Gastroesophageal sphincter (tissue), 4 donors: Measurements from ENCODE around the gene FBXL17. TPM values are rescaled to one million over a fixed set of nuclear protein-coding genes. Genes with fewer than 3 reads are reported as not detected.

Source experiments
- ATAC-seq: fragments of 150-250 bp; one replicate; pipeline ENCODE4 v1.9.1; 2016; ENCODE audit warnings: mild to moderate bottlenecking, moderate library complexity
- H3K27ac ChIP-seq, 4 donors: fragments of 200-600 bp; sonication (generic) in 3 of 4; 1 replicate in 3 of 4; 2 replicates in 1 of 4; pipeline ENCODE4 v1.5.1; 2016 to 2019
- H3K27me3 ChIP-seq: fragments of 200-600 bp; sonication (generic); one replicate; pipeline ENCODE4 v1.5.1; 2019
- H3K36me3 ChIP-seq, 2 donors: fragments of 200-600 bp; sonication (generic); one replicate each; pipeline ENCODE4 v1.5.1; 2019; ENCODE audit warnings: control low read depth in 1 of 2
- H3K4me1 ChIP-seq, 3 donors: fragments of 200-600 bp; sonication (generic); 1 replicate in 2 of 3; 2 replicates in 1 of 3; pipeline ENCODE4 v1.5.1; 2016 to 2019; ENCODE audit warnings: control low read depth in 2 of 3
- H3K4me3 ChIP-seq, 2 donors: fragments of 200-600 bp; sonication (generic); one replicate each; pipeline ENCODE4 v1.5.1; 2019; ENCODE audit warnings: mild to moderate bottlenecking in 1 of 2, moderate library complexity in 1 of 2
- H3K9me3 ChIP-seq, 3 donors: fragments of 200-600 bp; sonication (generic); one replicate each; pipeline ENCODE4 v1.5.1; 2017 to 2019; ENCODE audit warnings: control low read depth in 2 of 3
- EP300 ChIP-seq: sonication (generic); formaldehyde crosslinking; IDR thresholded peaks from one replicate; pipeline ENCODE4 v1.6.1; 2017; ENCODE audit warnings: antibody characterized with exemption, mild to moderate bottlenecking
- POLR2A ChIP-seq, 2 donors: fragments of 450-650 bp; IDR thresholded peaks; one replicate each; pipeline ENCODE4 v1.6.1; 2017; ENCODE audit warnings: antibody characterized with exemption in 2 of 2, mild to moderate bottlenecking in 2 of 2, moderate library complexity in 1 of 2
- POLR2AphosphoS5 ChIP-seq: sonication (generic); formaldehyde crosslinking; IDR thresholded peaks from one replicate; pipeline ENCODE4 v1.6.1; 2017; ENCODE audit warnings: antibody characterized with exemption
- WGBS, 2 donors: methylation state at CpG; one replicate each; pipeline ENCODE4 v1.1.5; 2018; ENCODE audit warnings: low coverage in 1 of 2; 5-methylcytosine and 5-hydroxymethylcytosine counted together
- total RNA-seq, 4 donors: library from RNA; depleted of rRNA; stranded (reverse); fragments of >200 nt; gene quantifications; one replicate each; pipeline ENCODE4 v1.1.0, GENCODE V29; 2016
- TF ChIP-seq, protein P1 (sequence below), 4 experiments: fragments of 200-600 bp in 2 of 4; fragments of 450-650 bp in 2 of 4; sonication (generic) in 1 of 4; IDR thresholded peaks; one replicate each; pipeline ENCODE4 v1.5.1; 2017 to 2019; ENCODE audit warnings: antibody characterized with exemption in 4 of 4, mild to moderate bottlenecking in 2 of 4, moderate library complexity in 2 of 4

FBXL17 gene
- total RNA-seq, 4 donors from 2014 or later, result 15.3 to 25.5 (median 21.7) TPM

GRCh38 chr5:107871023-107871422 lies 510.9 kb downstream of the FBXL17 start:
- no peaks in the 10 kb centered on the region for H3K9me3 ChIP-seq
- H3K4me1 ChIP-seq, result no peaks in the 10 kb centered on the region
- no peaks in the 10 kb centered on the region for H3K36me3 ChIP-seq
- no peak overlapping the region for H3K4me3 ChIP-seq
- TF ChIP-seq EP300, result no peak
- TF ChIP-seq, protein P1, sequence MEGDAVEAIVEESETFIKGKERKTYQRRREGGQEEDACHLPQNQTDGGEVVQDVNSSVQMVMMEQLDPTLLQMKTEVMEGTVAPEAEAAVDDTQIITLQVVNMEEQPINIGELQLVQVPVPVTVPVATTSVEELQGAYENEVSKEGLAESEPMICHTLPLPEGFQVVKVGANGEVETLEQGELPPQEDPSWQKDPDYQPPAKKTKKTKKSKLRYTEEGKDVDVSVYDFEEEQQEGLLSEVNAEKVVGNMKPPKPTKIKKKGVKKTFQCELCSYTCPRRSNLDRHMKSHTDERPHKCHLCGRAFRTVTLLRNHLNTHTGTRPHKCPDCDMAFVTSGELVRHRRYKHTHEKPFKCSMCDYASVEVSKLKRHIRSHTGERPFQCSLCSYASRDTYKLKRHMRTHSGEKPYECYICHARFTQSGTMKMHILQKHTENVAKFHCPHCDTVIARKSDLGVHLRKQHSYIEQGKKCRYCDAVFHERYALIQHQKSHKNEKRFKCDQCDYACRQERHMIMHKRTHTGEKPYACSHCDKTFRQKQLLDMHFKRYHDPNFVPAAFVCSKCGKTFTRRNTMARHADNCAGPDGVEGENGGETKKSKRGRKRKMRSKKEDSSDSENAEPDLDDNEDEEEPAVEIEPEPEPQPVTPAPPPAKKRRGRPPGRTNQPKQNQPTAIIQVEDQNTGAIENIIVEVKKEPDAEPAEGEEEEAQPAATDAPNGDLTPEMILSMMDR (IDR thresholded peaks at IDR 0.05), result no peak
- TF ChIP-seq POLR2A (IDR thresholded peaks at IDR 0.05), result no peak
- TF ChIP-seq POLR2AphosphoS5, result no peak
- 97 to 100% methylated on average over 3 of the region's 3 CpGs for WGBS, 2 donors
- H3K27me3 ChIP-seq, result no peaks in the 10 kb centered on the region
- ATAC-seq, result no peak
- no peak overlapping the region for H3K27ac ChIP-seq

DNA sequence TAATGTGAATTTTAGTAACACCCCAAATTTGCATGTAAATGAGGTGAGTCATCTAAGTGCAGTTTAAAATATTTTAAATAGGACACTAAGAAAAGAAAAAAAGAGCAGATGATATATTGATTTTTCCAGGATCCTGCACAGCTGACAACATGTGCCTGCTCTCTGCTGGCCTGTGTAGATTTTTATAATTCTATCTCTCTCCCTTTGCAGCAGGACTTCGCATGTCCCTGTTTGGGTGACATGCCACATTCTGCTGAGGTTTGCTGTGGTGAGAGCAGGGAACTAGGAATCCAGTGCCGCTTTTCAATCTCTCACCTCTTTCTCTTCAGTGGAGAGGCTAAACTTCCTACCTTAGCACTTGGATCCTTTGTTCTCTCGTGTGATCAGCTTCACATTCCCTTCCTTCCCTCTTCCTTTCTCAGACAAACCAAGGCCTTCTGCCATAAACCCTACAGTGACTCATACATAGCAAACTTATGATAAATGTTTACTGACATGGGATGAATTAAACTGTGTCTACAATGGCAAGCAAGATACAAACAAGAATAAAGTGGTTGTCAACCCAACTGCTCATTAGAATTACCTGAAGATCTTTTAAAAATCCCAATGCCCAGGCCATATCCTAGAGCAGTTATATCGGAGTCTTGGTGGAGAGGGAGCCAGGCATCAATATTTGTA lies 512.3 kb downstream of the FBXL17 start:
- ATAC-seq, result no peak
- 80 to 89% methylated on average over 2 to 4 of the region's 4 CpGs for WGBS, 2 donors
- no peaks in the 10 kb centered on the region for H3K27me3 ChIP-seq
- no peak overlapping the region for H3K4me3 ChIP-seq
- no peak overlapping the region for H3K27ac ChIP-seq
- H3K9me3 ChIP-seq, result no peaks in the 10 kb centered on the region
- TF ChIP-seq, protein P1 (IDR thresholded peaks at IDR 0.05), result no peak
- TF ChIP-seq EP300, result no peak
- TF ChIP-seq POLR2AphosphoS5, result no peak
- TF ChIP-seq POLR2A (IDR thresholded peaks at IDR 0.05), result no peak
- H3K36me3 ChIP-seq, result no peaks in the 10 kb centered on the region
- H3K4me1 ChIP-seq, result peaks cover 0 to 4% (median 0%) of the 10 kb centered on the region in 3 donors

DNA sequence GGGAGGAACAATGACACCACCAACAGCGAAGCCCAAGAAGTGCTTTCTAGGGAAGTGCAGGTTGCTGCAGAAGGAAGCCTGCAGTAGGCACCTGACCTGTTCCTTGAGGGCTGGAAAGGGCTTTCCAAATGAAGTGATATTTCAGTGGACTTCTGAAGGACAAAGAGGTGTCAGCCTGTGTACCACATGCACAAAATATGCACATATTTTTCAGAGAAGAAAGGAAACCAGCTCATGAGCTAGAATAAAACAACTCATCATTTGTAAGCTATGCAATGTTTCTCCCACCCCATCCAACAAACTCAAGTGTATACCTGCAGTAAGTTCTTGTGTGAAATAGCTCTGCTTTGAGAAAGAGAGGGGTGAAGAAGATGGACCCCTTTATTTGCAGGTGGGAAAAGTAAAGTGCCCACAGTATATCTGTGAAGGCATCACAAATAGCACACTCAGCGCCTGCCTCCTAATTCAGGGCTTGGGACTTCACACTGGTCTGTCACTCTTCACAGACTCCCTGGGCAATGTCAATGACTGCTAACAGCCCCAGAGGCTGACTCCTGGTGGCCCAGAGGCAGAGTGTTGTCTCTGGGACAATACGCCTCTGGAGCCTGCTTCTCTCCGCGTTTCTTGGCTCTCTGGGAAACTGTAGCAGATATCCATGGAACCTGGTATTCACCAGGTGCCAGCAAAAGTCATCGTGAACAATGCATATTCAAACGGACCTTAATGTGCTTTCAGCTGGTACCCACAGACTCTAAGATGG lies 513.1 kb downstream of the FBXL17 start:
- Histone ChIP-seq H3K36me3 (no peaks in the 10 kb centered on the region), H3K4me3 (no peak overlapping the region), H3K9me3 (no peaks in the 10 kb centered on the region), H3K27ac (no peak overlapping the region), H3K4me1 (peaks cover 0 to 4% (median 0%) of the 10 kb centered on the region in 3 donors), H3K27me3 (no peaks in the 10 kb centered on the region)
- TF ChIP-seq, protein P1 (IDR thresholded peaks at IDR 0.05), result no peak
- TF ChIP-seq POLR2AphosphoS5, result no peak
- no peak for TF ChIP-seq EP300
- TF ChIP-seq POLR2A (IDR thresholded peaks at IDR 0.05), result no peak
- no peak for ATAC-seq
- WGBS, 2 donors, result 92 to 96% methylated on average over 2 to 3 of the region's 7 CpGs

DNA sequence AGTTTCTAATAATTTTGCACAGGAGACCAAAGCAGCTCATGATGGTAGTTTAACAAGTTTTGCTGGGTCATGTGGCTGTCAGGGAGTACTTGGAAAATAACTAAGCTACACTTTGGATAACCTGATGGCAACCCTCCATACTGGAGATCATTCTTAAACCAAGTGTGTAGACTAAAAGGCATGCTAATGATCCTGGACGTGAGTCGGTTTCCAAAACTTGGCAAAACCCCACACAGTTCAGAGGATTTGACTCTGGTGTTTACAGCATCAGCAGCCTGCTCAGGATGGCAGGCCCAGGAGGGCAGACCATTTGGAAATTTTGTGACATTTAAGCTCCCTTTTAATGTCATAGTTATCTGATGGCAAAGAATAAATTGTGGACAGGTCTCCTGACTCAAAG lies 514.6 kb downstream of the FBXL17 start:
- Histone ChIP-seq H3K27ac (no peak overlapping the region), H3K36me3 (no peaks in the 10 kb centered on the region), H3K27me3 (no peaks in the 10 kb centered on the region), H3K4me1 (peaks cover 0 to 4% (median 0%) of the 10 kb centered on the region in 3 donors), H3K9me3 (no peaks in the 10 kb centered on the region), H3K4me3 (no peak overlapping the region)
- TF ChIP-seq, protein P1 (IDR thresholded peaks at IDR 0.05), result no peak
- TF ChIP-seq EP300 (no peak), POLR2A (IDR thresholded peaks at IDR 0.05) (no peak)
- 51 to 61% methylated on average over 2 of the region's 2 CpGs for WGBS, 2 donors
- ATAC-seq, result no peak

GRCh38 chr5:107864793-107865192 lies 517.1 kb downstream of the FBXL17 start:
- no peak overlapping the region for H3K27ac ChIP-seq
- no peaks in the 10 kb centered on the region for H3K9me3 ChIP-seq
- ATAC-seq, result no peak
- H3K36me3 ChIP-seq, result peaks cover 0 to 19% of the 10 kb centered on the region in 2 donors
- TF ChIP-seq, protein P1 (IDR thresholded peaks at IDR 0.05), result no peak
- TF ChIP-seq EP300 (no peak), POLR2AphosphoS5 (no peak), POLR2A (IDR thresholded peaks at IDR 0.05) (no peak)
- no peak overlapping the region for H3K4me3 ChIP-seq
- H3K27me3 ChIP-seq, result no peaks in the 10 kb centered on the region
- WGBS, 2 donors, result 20 to 21% methylated on average over 1 to 2 of the region's 2 CpGs
- peaks cover 0 to 4% (median 0%) of the 10 kb centered on the region in 3 donors for H3K4me1 ChIP-seq
